HCT116 (cell line): ENCODE measurements around the gene ZNF300. TPM values are rescaled to one million over a fixed set of nuclear protein-coding genes. Genes with fewer than 3 reads are reported as not detected.

Source experiments
- ATAC-seq: fragments of 200-7000 bp; cut with Tn5 transposase; 2 replicates; pipeline ENCODE4 v1.9.1; 2020; ENCODE audit warnings: mild to moderate bottlenecking, moderate library complexity
- BruUV-seq: library from RNA; stranded (reverse); fragments of 400-500 nt; replicated peaks from 2 replicates; lab custom pipeline; 2021; lab: Mats Ljungman, UMichigan
- CTCF ChIA-PET: fragments of 300-600 bp; sonication (Branson Sonifier 250); formaldehyde crosslinking; loops from one replicate; lab custom pipeline; 2021; ENCODE audit warnings: antibody characterized with exemption; lab: Charles Lee
- POLR2A ChIA-PET: fragments of 300-600, 350-600 bp; sonication (Branson Sonifier 250); formaldehyde crosslinking; loops from one replicate; lab custom pipeline; 2021; ENCODE audit warnings: antibody characterized with exemption; lab: Charles Lee
- RAD21 ChIA-PET, 2 experiments: fragments of 300-600 bp; sonication (Branson Sonifier 250); formaldehyde crosslinking; loops; one replicate each; lab custom pipeline; 2023; ENCODE audit warnings: low total read pairs in 2 of 2; ENCODE audit not compliant: uncharacterized antibody in 2 of 2, unreplicated experiment in 2 of 2, low non-redundant PET in 1 of 2; lab: Charles Lee
- DNase-seq: peaks from one replicate; pipeline ENCODE4 v3.0.0-alpha.2; 2010; ENCODE audit warnings: low read depth, low spot score
- H2AFZ ChIP-seq: fragments of 200-600 bp; shearing (Covaris generic), sonication (generic); 2 replicates; pipeline ENCODE4 v1.6.1; 2017; ENCODE audit warnings: low read depth, mixed run types, mixed read lengths, antibody characterized with exemption, low read length; ENCODE audit not compliant: poor library complexity, severe bottlenecking
- H3K27ac ChIP-seq: 2 replicates; pipeline ENCODE4 v1.5.1; 2012; ENCODE audit warnings: low read depth, low read length
- H3K27me3 ChIP-seq: fragments of 200-600 bp; sonication (generic); 2 replicates; pipeline ENCODE4 v1.6.1; 2016; ENCODE audit warnings: mixed run types, low read length, mixed read lengths; ENCODE audit not compliant: insufficient read depth
- H3K36me3 ChIP-seq, 2 experiments: fragments of 200-500 bp in 1 of 2; fragments of 200-600 bp in 1 of 2; sonication (Bioruptor generic) in 1 of 2; sonication (generic) in 1 of 2; 2 replicates each; pipeline versions ENCODE4 v1.5.1 to v1.6.1; 2014 to 2016; ENCODE audit warnings: low read length in 2 of 2, inconsistent platforms in 1 of 2, mixed read lengths in 1 of 2, mixed run types in 1 of 2; ENCODE audit not compliant: insufficient read depth in 2 of 2, control insufficient read depth in 1 of 2
- H3K4me1 ChIP-seq, 2 experiments: fragments of 200-600 bp in 1 of 2; sonication (generic) in 1 of 2; 2 replicates each; pipeline versions ENCODE4 v1.5.1 to v1.6.1; 2012 to 2017; ENCODE audit warnings: low read length in 2 of 2, inconsistent platforms in 1 of 2, mild to moderate bottlenecking in 1 of 2, mixed read lengths in 1 of 2, mixed run types in 1 of 2, moderate library complexity in 1 of 2; ENCODE audit not compliant: insufficient read depth in 2 of 2, control insufficient read depth in 1 of 2
- H3K4me2 ChIP-seq: fragments of 200-600 bp; sonication (generic); 2 replicates; pipeline ENCODE4 v1.6.1; 2017; ENCODE audit warnings: mixed run types, low read length, mixed read lengths
- H3K4me3 ChIP-seq, 2 experiments: fragments of 200-600 bp in 1 of 2; sonication (generic) in 1 of 2; replicated peaks in 1 of 2; 2 replicates each; pipeline ENCODE4 v1.5.1; 2011 to 2016; ENCODE audit warnings: low read length in 2 of 2, control low read depth in 1 of 2, low read depth in 1 of 2, mild to moderate bottlenecking in 1 of 2, mixed read lengths in 1 of 2, mixed run types in 1 of 2
- H3K79me2 ChIP-seq: fragments of 200-600 bp; sonication (generic); 2 replicates; pipeline ENCODE4 v1.6.1; 2017; ENCODE audit warnings: mild to moderate bottlenecking, mixed run types, low read length, moderate library complexity, mixed read lengths; ENCODE audit not compliant: insufficient read depth
- H3K9ac ChIP-seq: fragments of 200-600 bp; sonication (generic); 2 replicates; pipeline ENCODE4 v1.6.1; 2016; ENCODE audit warnings: low read length, mixed read lengths
- H3K9me2 ChIP-seq: fragments of 200-600 bp; sonication (generic), shearing (Covaris generic); 2 replicates; pipeline ENCODE4 v1.6.1; 2017; ENCODE audit warnings: mixed run types, mild to moderate bottlenecking, moderate library complexity; ENCODE audit not compliant: insufficient read depth
- H3K9me3 ChIP-seq, 2 experiments: fragments of 200-500 bp in 1 of 2; fragments of 200-600 bp in 1 of 2; sonication (Bioruptor generic) in 1 of 2; sonication (generic) in 1 of 2; 2 replicates each; pipeline ENCODE4 v1.6.1; 2014 to 2017; ENCODE audit warnings: low read length in 2 of 2, mixed read lengths in 2 of 2, inconsistent platforms in 1 of 2, low read depth in 1 of 2, mild to moderate bottlenecking in 1 of 2, mixed run types in 1 of 2, moderate library complexity in 1 of 2; ENCODE audit not compliant: control insufficient read depth in 1 of 2, insufficient read depth in 1 of 2
- H4K20me1 ChIP-seq: fragments of 200-600 bp; sonication (generic), shearing (Covaris generic); 2 replicates; pipeline ENCODE4 v1.6.1; 2017; ENCODE audit warnings: mixed run types, mild to moderate bottlenecking, moderate library complexity; ENCODE audit not compliant: insufficient read depth
- CEBPB ChIP-seq: IDR thresholded peaks from 2 replicates; pipeline ENCODE4 v1.6.1; 2012; ENCODE audit warnings: low read depth
- CTCF ChIP-seq, 3 experiments: fragments of 200-600 bp in 1 of 3; sonication (generic) in 1 of 3; IDR thresholded peaks in 2 of 3; conservative IDR thresholded peaks in 1 of 3; 2 replicates each; pipeline ENCODE4 v1.5.1; 2012 to 2017; ENCODE audit warnings: low read depth in 2 of 3, low read length in 2 of 3, antibody characterized with exemption in 1 of 3, borderline replicate concordance in 1 of 3, control low read depth in 1 of 3, mild to moderate bottlenecking in 1 of 3, mixed read lengths in 1 of 3, mixed run types in 1 of 3, moderate library complexity in 1 of 3; ENCODE audit not compliant: insufficient read depth in 1 of 3
- EGR1 ChIP-seq: IDR thresholded peaks from 2 replicates; pipeline ENCODE4 v1.6.1; 2012; ENCODE audit warnings: low read depth
- ELF1 ChIP-seq: IDR thresholded peaks from 2 replicates; pipeline ENCODE4 v1.6.1; 2012; ENCODE audit warnings: low read depth, borderline replicate concordance
- EZH2 ChIP-seq: fragments of 200-600 bp; sonication (generic); IDR thresholded peaks from 2 replicates; pipeline ENCODE4 v1.6.1; 2017; ENCODE audit warnings: antibody characterized with exemption, mixed run types
- EZH2phosphoT487 ChIP-seq: fragments of 200-600 bp; IDR thresholded peaks from 2 replicates; pipeline ENCODE4 v1.6.1; 2018; ENCODE audit warnings: antibody characterized with exemption, borderline replicate concordance
- JUND ChIP-seq: IDR thresholded peaks from 2 replicates; pipeline ENCODE4 v1.6.1; 2012
- POLR2AphosphoS5 ChIP-seq: IDR thresholded peaks from 2 replicates; pipeline ENCODE4 v1.6.1; 2011; ENCODE audit warnings: mild to moderate bottlenecking, low read depth, low read length, moderate library complexity
- RAD21 ChIP-seq: IDR thresholded peaks from 2 replicates; pipeline ENCODE4 v1.6.1; 2012; ENCODE audit warnings: low read depth, mild to moderate bottlenecking
- REST ChIP-seq: IDR thresholded peaks from 2 replicates; pipeline ENCODE4 v1.6.1; 2012; ENCODE audit warnings: low read depth
- SIN3A ChIP-seq: IDR thresholded peaks from 2 replicates; pipeline ENCODE4 v1.6.1; 2012; ENCODE audit warnings: low read depth
- SRF ChIP-seq: IDR thresholded peaks from 2 replicates; pipeline ENCODE4 v1.6.1; 2012; ENCODE audit warnings: low read depth
- ZBTB33 ChIP-seq: IDR thresholded peaks from 2 replicates; pipeline ENCODE4 v1.6.1; 2011; ENCODE audit warnings: mild to moderate bottlenecking, low read length, moderate library complexity; ENCODE audit not compliant: insufficient replicate concordance; ENCODE audit errors: extremely low read depth
- ZFX ChIP-seq: fragments of 450-650 bp; IDR thresholded peaks from 2 replicates; pipeline ENCODE4 v1.6.1; 2017
- intact Hi-C: fragments of 100-400 bp; cut with micrococcal nuclease; formaldehyde crosslinking; loops from 2 replicates; pipeline ENCODE4 v1.10.0; 2022
- total RNA-seq: library from RNA; stranded (reverse); gene quantifications from one replicate; pipeline ENCODE4 v1.2.1, GENCODE V29; 2021; ENCODE audit not compliant: unreplicated experiment

ZNF300 gene
- total RNA-seq, 1 experiment from 2014 or later, result 0.05 TPM

GRCh38 chr5:150853561-150853960, 51.2 kb downstream of the ZNF300 start:
- Histone ChIP-seq H3K4me3 (no peak overlapping the region), H3K4me2 (no peak overlapping the region), H2AFZ (no peak overlapping the region), H3K4me1 (no peaks in the 10 kb centered on the region), H3K27me3 (no peaks in the 10 kb centered on the region), H4K20me1 (no peaks in the 10 kb centered on the region), H3K79me2 (no peaks in the 10 kb centered on the region), H3K9me3 (no peaks in the 10 kb centered on the region), H3K27ac (no peak overlapping the region), H3K9me2 (no peaks in the 10 kb centered on the region)
- ATAC-seq (no peak), DNase-seq (no peak)
- no TSS peak for BruUV-seq
- ChIA-PET RAD21 (no interaction called here), POLR2A (no interaction called here)
- intact Hi-C loops, result no loop called here
- no peak for TF ChIP-seq RAD21
- no peak for TF ChIP-seq SRF
- TF ChIP-seq POLR2AphosphoS5, result no peak
- TF ChIP-seq, all 23 proteins: peak for 0
- Histone ChIP-seq H3K36me3 (no peaks in the 10 kb centered on the region), H3K9ac (no peak overlapping the region)
- CTCF ChIA-PET, result no interaction called here

GRCh38 chr5:150851039-150851438, 53.7 kb downstream of the ZNF300 start:
- RAD21 ChIA-PET, result no interaction called here
- Histone ChIP-seq H3K36me3 (no peaks in the 10 kb centered on the region), H3K79me2 (no peaks in the 10 kb centered on the region), H3K4me3 (no peak overlapping the region), H4K20me1 (no peaks in the 10 kb centered on the region), H3K9me3 (no peaks in the 10 kb centered on the region), H3K4me1 (peaks cover 0 to 4% of the 10 kb centered on the region in 2 experiments; a peak in 2 of 4 replicates), H2AFZ (no peak overlapping the region), H3K9me2 (no peaks in the 10 kb centered on the region), H3K9ac (no peak overlapping the region), H3K4me2 (no peak overlapping the region), H3K27me3 (no peaks in the 10 kb centered on the region), H3K27ac (no peak overlapping the region)
- no peak for ATAC-seq
- POLR2A ChIA-PET, result no interaction called here
- BruUV-seq, result no TSS peak
- intact Hi-C loops, result no loop called here
- DNase-seq, result no peak
- CTCF ChIA-PET, result no interaction called here
- no peak for TF ChIP-seq ZBTB33
- TF ChIP-seq EZH2, result no peak
- TF ChIP-seq ZFX, result no peak
- no peak for TF ChIP-seq ELF1
- TF ChIP-seq POLR2AphosphoS5, result no peak
- TF ChIP-seq RAD21, result no peak
- no peak for TF ChIP-seq EGR1
- TF ChIP-seq SIN3A, result no peak
- no peak for TF ChIP-seq JUND
- no peak for TF ChIP-seq REST
- no peak for TF ChIP-seq CEBPB
- no peak for TF ChIP-seq CTCF (IDR thresholded peaks at IDR 0.05 in 2 of 3, conservative IDR thresholded peaks at IDR 0.05 in 1 of 3; ENCODE audit: borderline replicate concordance in 1 of 3, insufficient read depth in 1 of 3, low read depth in 2 of 3, low read length in 2 of 3)
- TF ChIP-seq EZH2phosphoT487, result no peak
- no peak for TF ChIP-seq SRF
